Measurements from ENCODE around the gene NOVA2.

Gene NOVA2

GRCh38 chr19:45999653-46000121, 26.0 kb upstream of the NOVA2 start:
- no peak for DNase-seq

GRCh38 chr19:45998834-45999233, 25.2 kb upstream of the NOVA2 start:
- DNase-seq, result no peak

GRCh38 chr19:45996933-45997332, 23.3 kb upstream of the NOVA2 start:
- no peak for DNase-seq

GRCh38 chr19:45995715-45996385, 22.2 kb upstream of the NOVA2 start:
- DNase-seq, result no peak

GRCh38 chr19:45994998-45995714, 21.5 kb upstream of the NOVA2 start, which contains the start of gene CCDC61:
Gene CCDC61, plus strand, starts transcription at chr19:45995467. Its CDS starts 7,552 bp downstream, at chr19:46003019.
- peak; percentile 94 for DNase-seq

- DNase-seq, result no peak
These were observed 20.9 kb upstream of the NOVA2 start for GRCh38 chr19:45994456-45994997.

- no peak for DNase-seq
These were observed 16.6 kb upstream of the NOVA2 start for GRCh38 chr19:45990113-45990728.

GRCh38 chr19:45985321-45985720, 11.7 kb upstream of the NOVA2 start:
- DNase-seq, result no peak

GRCh38 chr19:45981350-45981749, 7.7 kb upstream of the NOVA2 start:
- no peak for DNase-seq

- no peak for DNase-seq
These were observed 4.5 kb upstream of the NOVA2 start for GRCh38 chr19:45978156-45978555.

- no peak for DNase-seq
These were observed 2.5 kb upstream of the NOVA2 start for GRCh38 chr19:45976178-45976577.

GRCh38 chr19:45975306-45976070, 1.8 kb upstream of the NOVA2 start:
- no peak for DNase-seq

- DNase-seq, result no peak
These were observed 621 bp downstream of the NOVA2 start for GRCh38 chr19:45972947-45973540.

GRCh38 chr19:45972081-45972946, 1.4 kb downstream of the NOVA2 start:
- no peak for DNase-seq

GRCh38 chr19:45971260-45971902, 2.3 kb downstream of the NOVA2 start:
- DNase-seq, result no peak

GRCh38 chr19:45969676-45970075, 4.0 kb downstream of the NOVA2 start:
- DNase-seq, result no peak

- DNase-seq, result no peak
These were observed 5.0 kb downstream of the NOVA2 start for GRCh38 chr19:45968626-45969025.

GRCh38 chr19:45967246-45967645, 6.4 kb downstream of the NOVA2 start:
- no peak for DNase-seq

GRCh38 chr19:45962021-45962420, 11.6 kb downstream of the NOVA2 start:
- no peak for DNase-seq

GRCh38 chr19:45960595-45961235, 12.9 kb downstream of the NOVA2 start:
- no peak for DNase-seq
